NK-92 treated with Interleukin-12 subunit alpha and Interleukin-12 subunit beta, amount 100 ng/mL, for 24 hours (cell line): ENCODE results near the gene TARBP1.
"Not testable (repeated sequence)": the region's sequence is repeated elsewhere in the genome, so short reads cannot be mapped to it uniquely, and the experiment has no call there.

Experiments used
- DNase-seq: peaks from one replicate; lab custom pipeline; 2025; lab: John Stamatoyannopoulos, UW

TARBP1 gene, protein sequence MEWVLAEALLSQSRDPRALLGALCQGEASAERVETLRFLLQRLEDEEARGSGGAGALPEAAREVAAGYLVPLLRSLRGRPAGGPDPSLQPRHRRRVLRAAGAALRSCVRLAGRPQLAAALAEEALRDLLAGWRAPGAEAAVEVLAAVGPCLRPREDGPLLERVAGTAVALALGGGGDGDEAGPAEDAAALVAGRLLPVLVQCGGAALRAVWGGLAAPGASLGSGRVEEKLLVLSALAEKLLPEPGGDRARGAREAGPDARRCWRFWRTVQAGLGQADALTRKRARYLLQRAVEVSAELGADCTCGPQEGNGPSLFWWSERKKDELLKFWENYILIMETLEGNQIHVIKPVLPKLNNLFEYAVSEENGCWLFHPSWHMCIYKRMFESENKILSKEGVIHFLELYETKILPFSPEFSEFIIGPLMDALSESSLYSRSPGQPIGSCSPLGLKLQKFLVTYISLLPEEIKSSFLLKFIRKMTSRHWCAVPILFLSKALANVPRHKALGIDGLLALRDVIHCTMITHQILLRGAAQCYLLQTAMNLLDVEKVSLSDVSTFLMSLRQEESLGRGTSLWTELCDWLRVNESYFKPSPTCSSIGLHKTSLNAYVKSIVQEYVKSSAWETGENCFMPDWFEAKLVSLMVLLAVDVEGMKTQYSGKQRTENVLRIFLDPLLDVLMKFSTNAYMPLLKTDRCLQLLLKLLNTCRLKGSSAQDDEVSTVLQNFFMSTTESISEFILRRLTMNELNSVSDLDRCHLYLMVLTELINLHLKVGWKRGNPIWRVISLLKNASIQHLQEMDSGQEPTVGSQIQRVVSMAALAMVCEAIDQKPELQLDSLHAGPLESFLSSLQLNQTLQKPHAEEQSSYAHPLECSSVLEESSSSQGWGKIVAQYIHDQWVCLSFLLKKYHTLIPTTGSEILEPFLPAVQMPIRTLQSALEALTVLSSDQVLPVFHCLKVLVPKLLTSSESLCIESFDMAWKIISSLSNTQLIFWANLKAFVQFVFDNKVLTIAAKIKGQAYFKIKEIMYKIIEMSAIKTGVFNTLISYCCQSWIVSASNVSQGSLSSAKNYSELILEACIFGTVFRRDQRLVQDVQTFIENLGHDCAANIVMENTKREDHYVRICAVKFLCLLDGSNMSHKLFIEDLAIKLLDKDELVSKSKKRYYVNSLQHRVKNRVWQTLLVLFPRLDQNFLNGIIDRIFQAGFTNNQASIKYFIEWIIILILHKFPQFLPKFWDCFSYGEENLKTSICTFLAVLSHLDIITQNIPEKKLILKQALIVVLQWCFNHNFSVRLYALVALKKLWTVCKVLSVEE (N-terminal part only)

DNA sequence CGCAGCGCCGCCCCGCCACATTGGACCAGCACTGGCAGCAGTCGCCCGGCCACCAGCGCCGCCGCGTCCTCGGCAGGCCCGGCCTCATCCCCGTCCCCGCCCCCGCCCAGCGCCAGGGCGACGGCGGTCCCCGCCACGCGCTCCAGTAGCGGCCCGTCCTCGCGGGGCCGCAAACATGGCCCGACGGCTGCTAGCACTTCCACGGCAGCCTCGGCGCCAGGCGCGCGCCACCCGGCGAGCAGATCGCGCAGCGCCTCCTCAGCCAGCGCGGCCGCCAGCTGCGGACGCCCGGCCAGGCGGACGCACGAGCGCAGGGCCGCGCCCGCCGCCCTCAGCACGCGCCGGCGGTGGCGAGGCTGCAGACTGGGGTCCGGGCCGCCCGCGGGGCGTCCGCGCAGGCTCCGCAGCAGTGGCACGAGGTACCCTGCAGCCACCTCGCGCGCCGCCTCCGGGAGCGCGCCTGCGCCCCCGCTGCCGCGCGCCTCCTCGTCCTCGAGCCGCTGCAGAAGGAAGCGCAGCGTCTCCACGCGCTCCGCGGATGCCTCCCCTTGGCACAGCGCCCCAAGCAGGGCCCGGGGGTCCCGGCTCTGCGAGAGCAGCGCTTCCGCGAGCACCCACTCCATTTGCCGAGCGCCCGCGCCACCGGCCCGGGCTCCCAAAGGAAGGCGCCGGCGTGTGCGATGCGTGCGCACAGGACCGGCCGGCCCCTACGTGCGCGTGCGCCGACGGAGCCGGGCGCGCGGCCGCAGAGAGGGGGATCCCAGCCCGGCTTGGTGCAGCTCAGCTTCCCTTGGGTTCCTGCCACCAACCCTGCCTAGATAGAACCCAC, at the start of gene TARBP1:
Gene TARBP1 (minus strand): TSS at position 699 of the 829 bp plus-strand sequence. CDS start 76 bp downstream, at position 623.
- DNase-seq, result peak; percentile 76

DNA sequence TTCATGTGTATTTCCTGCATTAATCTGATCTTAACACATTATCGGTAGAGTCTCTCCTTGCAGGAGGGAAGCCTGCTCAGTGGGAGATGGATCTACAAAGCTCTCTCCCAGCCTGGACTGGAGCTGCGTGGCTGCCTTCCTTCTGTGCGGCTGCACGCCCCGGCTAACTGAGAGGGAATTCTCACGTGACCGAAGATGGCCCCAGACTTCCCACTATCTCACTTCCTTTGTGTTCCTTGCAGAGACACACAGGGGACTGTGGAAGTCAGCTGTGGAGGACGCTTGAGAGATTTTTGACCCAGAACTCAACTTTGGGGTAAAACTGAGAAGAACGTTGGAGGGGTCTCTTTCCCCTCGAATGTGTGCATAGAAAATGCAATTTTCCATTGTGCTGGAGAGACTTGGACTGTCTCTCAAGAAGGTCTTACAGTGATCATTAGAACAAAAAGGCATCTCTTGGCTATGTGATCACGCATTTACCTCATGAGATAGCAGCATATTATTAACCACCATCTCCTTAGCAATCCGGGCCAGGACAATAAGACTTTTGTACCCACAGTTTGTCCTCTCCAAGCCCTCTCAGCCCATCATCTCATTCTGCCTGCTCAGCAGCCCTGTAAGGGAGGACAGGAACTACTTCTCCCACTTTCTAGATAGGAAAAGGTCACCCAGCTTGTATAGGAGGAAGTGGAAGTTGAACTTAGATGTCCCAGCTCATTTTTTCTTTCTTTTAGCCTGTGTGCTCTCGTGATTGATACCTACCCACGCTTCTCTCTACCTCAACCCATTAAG, 49.3 kb upstream of the TARBP1 start:
- DNase-seq, result no peak

DNA sequence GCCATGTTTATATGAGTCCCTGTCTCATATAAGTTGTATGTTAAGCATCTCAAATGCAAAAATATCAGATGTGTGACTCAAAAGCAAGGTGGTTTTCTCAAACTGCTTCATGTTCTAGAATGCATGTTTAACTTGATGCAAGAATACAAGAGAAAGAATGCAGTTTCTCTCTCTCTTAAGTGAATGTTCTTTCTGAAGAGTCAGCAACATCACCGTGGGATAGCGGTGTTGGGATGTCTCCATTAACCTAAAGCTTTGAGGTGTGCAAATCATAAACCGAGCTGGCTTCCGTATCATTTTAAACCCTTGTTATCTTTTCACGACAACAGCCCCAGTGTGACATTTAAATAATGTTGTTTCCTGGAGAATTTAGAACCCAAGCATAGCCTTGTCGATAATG, 48.4 kb upstream of the TARBP1 start:
- no peak for DNase-seq

DNA sequence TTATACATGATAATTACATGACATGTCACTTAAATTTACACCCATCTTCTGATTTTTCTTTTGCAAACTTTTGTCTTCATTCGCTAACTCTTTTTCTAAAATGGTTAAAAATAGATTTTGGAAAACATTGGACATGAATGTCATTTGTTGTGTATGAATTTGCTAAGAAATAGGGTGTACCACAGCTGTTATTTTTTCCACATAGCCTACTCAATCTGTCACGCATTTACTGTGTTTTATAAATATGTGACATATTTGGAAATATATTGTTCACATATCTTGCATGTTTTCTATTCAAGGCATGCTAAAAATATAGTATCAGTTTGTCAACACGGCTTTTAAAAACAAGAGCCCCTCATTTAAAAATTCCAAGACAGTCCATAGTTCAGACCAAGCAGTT, 47.9 kb upstream of the TARBP1 start:
- no peak for DNase-seq

DNA sequence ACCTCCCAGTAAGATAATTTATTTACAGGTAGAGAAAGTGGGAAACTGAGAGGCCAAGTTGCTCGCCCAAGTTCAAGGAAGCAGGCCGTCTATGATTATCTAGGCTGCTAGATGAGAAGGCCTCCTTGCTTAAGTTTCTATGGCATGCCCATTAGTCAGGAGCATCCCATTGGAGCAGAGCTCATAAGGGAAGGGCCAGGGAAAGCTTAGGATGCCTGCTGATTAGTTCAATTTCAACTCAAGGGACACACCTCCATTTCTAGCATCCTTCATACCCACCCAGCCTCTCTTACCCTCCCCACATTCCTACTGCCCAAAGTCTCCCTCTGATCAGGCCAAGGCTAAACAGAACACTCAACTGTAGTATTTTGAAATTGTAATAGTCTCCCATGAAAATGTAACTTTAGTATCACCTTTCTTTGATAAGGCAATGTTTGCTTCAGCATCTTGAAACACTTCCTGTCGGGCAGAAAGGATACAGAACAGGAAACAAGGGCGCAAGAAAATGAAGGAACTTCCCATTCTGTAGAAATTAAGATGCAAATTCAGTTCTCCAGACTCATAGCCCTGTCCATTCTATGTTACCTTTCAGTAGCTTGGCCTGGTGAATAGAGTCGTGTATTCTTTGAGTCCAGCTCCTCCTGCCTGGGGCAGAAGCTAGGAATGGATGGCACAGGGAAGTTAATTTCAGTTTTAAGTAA, 46.3 kb upstream of the TARBP1 start:
- DNase-seq, result no peak

DNA sequence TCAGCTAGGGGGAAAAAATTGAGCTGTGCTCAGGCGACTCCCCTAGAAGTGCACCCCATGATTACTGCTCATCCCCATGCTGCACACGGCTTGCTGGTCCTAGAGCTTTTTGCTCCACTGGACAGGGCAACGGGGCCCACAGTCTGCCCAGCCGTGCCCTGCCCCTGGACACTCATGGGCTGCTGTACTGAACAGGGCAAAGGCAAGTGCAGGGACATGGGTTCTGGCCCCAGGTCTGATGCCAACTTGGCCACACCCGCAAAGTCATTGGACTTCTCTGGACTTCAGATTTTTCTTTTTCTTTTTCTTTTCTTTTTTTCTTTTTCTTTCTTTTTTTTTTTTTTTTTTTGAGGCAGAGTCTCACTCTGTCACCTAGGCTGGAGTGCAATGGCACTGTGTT, 42.9 kb upstream of the TARBP1 start:
- DNase-seq, result no peak

DNA sequence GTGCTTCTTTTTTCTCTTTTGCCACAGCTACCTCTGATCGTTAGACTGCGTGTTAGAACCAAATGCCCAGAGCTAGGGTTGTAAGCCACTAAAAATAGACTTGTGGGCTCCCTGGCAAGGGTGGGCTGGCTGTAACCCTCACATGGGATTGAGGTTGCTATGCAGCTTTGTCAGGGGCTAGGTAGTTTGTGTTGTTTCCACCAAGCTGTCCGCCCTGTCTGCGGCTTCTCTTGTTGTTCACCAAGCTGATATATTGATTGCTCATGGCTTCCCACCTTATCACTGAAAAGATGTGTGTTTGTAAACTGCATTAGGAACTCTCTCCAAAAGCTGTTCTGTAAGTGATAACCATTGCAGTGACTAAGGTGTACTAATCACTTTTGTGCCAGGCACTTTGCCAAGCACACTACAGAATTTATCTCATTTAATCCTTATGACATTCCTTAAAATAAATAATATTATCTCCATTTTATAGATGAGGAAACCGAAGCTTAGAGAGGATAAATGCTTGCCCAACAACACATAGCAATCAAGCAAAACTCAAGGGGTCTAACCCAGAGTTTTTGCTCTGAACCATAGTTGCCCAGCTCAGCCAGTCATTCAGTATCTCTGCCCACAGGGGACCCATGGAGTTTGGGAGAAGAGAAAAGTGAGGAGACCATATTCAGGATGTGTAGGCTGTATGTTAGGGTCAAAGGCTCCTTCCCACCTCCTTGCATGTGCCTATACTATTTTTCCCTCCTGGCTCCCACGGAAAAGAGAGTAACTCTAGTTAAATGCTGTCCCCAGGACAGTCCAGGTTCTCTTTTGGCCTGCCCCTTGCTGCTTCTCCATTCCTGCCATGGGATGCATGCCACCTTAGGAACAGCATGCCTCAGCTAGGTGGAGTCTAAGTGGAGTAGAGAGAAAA, 42.2 kb upstream of the TARBP1 start:
- no peak for DNase-seq

DNA sequence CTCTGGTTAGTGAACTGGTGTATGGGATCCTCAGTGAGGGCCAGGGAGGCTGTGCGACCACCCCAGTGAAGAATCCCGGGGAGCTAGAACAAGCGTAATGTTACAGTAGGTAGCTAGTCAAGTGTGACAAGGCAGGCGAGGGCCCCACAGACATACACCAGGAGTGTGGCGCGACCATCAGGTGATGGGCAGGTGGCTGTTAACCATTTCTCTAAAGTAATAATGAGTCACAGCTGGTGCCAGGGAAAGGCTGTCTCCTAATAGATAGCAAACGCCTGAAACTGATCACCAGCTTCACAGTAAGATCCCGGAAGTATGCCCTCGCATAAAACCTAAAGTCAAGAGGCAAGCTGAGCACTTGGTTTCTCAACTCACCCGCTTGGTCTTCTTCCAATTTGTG, 40.5 kb upstream of the TARBP1 start:
- DNase-seq, result no peak

DNA sequence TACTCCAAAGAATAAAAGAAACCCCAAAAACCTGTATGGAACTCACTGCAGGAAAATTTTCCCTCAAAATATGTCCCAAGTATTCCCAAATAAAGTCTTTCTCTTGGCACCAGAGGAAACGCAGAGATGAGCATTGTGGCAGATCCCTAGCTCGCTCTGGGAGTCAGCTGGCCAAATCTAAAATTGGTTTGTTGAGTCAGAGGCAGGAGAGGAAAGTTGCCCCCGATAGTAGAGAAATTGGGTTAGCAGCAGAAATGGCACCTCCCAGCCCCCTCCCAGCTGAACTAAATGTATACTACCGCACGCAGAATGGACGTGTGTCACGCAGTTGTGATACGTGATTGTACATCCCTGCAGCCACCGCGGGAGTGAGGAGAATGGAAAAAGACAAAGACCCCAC, 39.9 kb upstream of the TARBP1 start:
- DNase-seq, result no peak

DNA sequence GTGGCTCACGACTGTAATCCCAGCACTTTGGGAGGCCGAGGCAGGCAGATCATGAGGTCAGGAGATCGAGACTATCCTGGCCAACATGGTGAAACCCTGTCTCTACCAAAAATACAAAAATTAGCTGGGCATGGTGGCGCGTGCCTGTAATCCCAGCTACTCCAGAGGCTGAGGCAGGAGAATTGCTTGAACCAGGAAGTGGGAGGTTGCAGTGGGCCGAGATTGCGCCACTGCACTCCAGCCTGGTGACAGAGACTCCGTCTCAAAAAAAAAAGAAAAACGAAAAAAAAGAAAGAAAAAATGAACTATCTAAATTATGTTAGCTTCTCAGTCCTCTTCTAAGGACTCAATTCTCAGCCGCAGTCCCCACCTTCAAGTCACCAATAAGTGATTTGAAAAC, 39.1 kb upstream of the TARBP1 start:
- DNase-seq, result not testable (repeated sequence)

DNA sequence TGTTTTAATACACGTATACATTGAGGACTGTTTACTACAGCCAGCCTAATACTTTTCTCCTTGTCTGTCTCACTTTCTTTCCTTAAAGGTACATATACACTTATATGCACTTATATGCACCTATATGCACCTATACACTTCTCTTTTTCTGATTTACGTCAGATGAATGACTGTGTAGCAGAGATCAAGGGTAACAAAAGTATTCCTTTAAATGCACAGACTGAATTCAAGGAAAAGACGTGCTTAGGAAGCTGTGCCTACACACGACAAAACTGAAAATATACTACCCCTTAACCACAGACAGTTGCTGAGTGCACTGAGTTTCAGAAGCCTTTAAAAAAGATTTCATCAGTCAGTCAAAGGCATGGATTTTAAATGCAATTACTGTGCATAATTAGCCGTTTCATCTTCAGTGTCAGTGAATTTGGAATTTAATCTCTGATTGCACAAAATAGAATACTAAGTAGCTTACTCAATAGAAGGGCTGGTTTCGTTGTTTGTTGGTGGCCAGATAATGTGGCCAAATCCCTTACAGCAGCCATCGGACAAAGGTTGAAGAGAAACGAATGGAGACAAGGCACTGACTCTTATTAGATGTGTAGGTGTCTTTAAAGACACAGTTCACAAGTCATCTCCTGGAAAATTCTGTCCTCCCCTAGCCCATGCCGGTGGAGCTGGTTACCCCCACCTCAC, 38.3 kb upstream of the TARBP1 start:
- no peak for DNase-seq

DNA sequence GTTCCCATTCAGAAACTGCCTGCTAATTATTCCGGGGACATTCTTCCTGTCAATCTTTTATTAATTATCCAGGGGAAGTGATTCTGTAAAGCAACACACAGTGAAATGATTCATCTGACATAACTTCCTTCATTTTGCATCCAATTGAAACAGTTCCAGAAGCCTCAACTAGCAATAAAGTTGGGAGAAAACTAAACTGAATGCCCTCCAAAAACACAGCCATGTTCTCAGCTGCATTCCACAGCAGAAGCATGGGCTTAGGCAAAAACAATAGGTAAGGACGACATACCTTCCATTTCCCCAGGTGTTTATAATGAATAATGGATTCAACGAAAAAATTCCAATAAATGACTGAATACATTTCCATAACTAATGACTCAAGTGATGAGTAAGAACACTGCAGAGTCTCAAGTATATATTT, 36.9 kb upstream of the TARBP1 start:
- no peak for DNase-seq

DNA sequence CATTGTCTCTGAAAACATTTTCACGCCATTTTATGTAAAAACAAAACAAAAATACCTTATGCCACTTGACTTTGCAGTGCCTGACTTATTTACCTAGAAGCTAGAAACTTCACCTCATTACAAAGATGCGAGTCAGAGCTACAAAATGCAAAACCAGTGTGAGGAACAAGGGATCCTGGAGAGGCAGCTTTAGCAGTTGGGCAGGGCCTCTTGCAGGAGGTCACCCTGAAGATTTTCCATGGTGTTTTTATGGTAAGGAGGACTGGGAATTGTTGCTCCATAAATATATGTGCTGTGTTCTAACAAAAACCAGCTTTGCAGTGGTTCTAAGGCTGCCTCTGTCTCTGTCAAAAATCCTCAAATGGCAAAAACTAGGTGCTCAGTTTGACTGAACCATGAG, 36.4 kb upstream of the TARBP1 start:
- DNase-seq, result no peak

DNA sequence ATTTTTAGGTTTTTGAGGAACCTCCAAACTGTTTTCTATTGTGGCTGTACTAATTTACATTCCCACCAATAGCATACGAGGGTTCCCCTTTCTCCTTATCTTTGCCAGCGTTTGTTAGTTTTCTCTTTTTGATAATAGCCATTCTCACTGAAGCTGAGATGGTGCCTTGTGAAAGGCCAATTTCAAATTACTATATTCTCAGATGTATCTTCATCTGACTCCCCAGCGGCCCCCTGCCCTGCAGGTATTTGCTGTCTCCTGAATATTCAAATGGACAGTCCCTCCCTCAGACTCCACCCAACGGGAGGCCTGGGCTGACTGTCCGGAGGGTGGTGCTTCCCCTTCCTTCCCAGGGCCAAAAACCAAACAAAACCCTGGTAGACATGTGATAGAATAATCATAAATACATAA, 33.5 kb upstream of the TARBP1 start:
- DNase-seq, result no peak

DNA sequence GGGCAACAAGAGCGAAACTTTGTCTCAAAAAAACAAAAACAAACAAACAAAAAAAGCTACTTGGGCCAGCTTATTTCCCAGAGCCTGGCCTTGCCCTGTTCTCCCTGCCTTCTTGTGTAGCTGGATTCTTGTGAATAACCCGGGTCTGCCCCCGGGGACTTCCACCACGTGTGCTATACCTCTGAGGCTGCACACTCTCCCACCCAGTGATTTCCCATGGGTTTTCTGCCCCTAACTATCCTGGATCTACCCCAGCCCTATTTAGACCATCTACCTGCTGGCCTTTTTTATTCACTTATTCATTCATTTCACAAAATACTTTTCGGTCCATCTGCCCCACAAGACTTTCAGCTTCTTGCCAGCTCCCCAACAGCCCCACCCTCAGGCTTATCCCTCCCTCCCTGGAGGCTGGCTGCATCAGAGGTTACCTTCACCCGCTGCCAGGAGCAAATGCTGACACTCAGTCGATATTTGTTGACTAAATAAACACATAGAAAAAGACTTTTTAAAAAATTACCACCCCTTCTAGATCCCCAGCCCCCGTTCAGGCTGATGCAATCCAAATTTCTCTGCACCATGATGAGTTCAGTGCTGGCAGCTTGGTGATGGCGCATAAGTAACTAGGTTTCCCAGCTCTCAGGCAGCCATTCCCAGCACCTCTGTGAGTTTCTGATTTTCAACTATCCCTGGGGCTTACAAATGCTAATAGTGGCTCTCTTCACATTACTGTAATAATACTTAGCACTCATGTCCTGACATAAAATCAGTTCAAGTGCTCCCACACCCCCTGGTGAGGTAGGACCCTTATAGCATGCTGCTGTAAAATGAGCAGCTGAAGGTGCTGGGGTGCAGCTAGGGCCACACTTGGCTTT, 30.7 kb upstream of the TARBP1 start:
- no peak for DNase-seq

DNA sequence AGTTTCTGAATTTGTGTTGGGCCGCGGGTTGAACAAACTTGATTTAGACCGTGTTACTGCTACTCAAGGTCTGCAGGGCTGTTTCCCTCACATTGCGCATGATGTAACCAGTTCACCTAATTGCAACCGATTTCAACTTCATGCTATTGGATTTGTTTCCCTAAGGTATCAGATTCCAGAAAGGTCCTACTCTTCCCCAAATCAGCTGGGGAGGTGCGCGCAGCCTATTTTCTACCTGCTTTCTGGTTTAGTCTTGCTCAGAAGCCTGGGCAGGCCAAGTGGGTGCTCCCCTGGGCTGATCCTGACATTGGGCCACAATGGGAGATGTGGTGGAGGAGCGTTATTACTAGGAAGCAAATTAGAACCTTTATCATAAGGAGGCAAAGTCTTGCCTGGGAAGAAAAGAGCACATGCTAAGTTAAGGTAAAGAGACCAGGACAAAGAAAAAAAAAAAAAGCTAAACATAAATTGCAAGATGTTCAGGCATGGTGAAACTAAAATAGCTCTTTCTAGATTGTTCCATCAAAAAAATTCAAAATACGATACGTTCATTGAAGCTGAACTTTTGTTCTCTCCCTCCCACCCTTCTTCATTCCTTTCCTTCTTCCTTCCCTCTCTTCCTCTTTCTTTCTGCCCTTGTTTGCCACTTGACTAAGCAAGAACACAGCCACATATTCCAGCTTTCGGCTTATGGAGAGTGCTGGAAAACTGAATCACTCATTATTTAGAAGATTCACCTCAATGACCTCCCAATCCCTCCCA, 28.8 kb upstream of the TARBP1 start:
- DNase-seq, result no peak
